Right atrium auricular region (tissue), 2 donors: ENCODE results near the gene SLC20A1. TPM values are rescaled to one million over a fixed set of nuclear protein-coding genes. Genes with fewer than 3 reads are reported as not detected.

Source experiments
- DNase-seq: peaks from one replicate; pipeline ENCODE4 v3.0.0-alpha.2; 2019; ENCODE audit warnings: low spot score
- H3K27ac ChIP-seq, 2 donors: fragments of 200-600 bp; sonication (generic); 1 replicate in 1 of 2; 2 replicates in 1 of 2; pipeline ENCODE4 v1.5.1; 2016 to 2019
- H3K27me3 ChIP-seq, 2 donors: fragments of 200-600 bp; sonication (generic); one replicate each; pipeline versions ENCODE4 v1.5.1 to v1.6.0; 2017 to 2019
- H3K36me3 ChIP-seq: fragments of 200-600 bp; sonication (generic); one replicate; pipeline ENCODE4 v1.5.1; 2016
- H3K4me1 ChIP-seq, 2 donors: fragments of 200-600 bp; sonication (generic); one replicate each; pipeline versions ENCODE4 v1.5.1 to v1.6.0; 2017 to 2019
- H3K4me3 ChIP-seq, 2 donors: fragments of 200-600 bp; sonication (generic); 1 replicate in 1 of 2; 2 replicates in 1 of 2; pipeline ENCODE4 v1.5.1; 2017 to 2019; ENCODE audit warnings: mild to moderate bottlenecking in 1 of 2, moderate library complexity in 1 of 2
- H3K9me3 ChIP-seq, 2 donors: fragments of 200-600 bp; sonication (generic); one replicate each; pipeline ENCODE4 v1.5.1; 2019
- total RNA-seq, 2 donors: library from RNA; depleted of rRNA; stranded (reverse); fragments of >200 nt; gene quantifications; one replicate each; pipeline ENCODE4 v1.1.0, GENCODE V29; 2016
- TF ChIP-seq, protein P1 (sequence below), 2 donors: fragments of 200-600 bp; sonication (generic); IDR thresholded peaks; one replicate each; pipeline ENCODE4 v1.5.1; 2019; ENCODE audit warnings: antibody characterized with exemption in 2 of 2

Gene SLC20A1
- total RNA-seq, 2 donors from 2014 or later = 16.8 to 19.7 TPM

- Histone ChIP-seq H3K27me3 (no peaks in the 10 kb centered on the region), H3K4me1 (peaks cover 0 to 7% of the 10 kb centered on the region in 2 donors), H3K9me3 (no peaks in the 10 kb centered on the region), H3K36me3 (no peaks in the 10 kb centered on the region), H3K4me3 (no peak overlapping the region), H3K27ac (no peak overlapping the region)
- DNase-seq = no peak
- TF ChIP-seq, protein P1, sequence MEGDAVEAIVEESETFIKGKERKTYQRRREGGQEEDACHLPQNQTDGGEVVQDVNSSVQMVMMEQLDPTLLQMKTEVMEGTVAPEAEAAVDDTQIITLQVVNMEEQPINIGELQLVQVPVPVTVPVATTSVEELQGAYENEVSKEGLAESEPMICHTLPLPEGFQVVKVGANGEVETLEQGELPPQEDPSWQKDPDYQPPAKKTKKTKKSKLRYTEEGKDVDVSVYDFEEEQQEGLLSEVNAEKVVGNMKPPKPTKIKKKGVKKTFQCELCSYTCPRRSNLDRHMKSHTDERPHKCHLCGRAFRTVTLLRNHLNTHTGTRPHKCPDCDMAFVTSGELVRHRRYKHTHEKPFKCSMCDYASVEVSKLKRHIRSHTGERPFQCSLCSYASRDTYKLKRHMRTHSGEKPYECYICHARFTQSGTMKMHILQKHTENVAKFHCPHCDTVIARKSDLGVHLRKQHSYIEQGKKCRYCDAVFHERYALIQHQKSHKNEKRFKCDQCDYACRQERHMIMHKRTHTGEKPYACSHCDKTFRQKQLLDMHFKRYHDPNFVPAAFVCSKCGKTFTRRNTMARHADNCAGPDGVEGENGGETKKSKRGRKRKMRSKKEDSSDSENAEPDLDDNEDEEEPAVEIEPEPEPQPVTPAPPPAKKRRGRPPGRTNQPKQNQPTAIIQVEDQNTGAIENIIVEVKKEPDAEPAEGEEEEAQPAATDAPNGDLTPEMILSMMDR (IDR thresholded peaks at IDR 0.05) = no peak
Measured at GRCh38 chr2:112683550-112684414, 38.0 kb downstream of the SLC20A1 start.

DNA sequence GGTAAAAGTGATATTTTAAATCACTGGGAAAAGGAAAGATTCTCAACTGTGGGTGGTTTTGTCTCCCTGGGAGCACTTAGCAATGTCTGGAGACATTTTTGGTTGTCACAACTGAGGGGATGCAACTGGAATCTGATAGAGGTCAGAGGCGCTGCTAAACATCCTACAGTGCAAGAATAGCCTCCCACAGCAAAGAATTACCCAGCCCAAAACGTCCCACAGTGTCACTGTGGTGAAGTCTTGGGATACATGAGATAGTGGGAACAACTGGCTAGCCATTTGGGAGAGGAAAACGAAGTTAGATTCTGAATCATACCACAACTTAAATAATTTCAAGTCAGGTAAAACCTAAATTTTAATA is 38.7 kb downstream of the SLC20A1 start:
- TF ChIP-seq, protein P1 (IDR thresholded peaks at IDR 0.05) = no peak
- H3K9me3 ChIP-seq = no peaks in the 10 kb centered on the region
- H3K36me3 ChIP-seq = no peaks in the 10 kb centered on the region
- no peak for DNase-seq
- H3K27ac ChIP-seq = no peak overlapping the region
- no peak overlapping the region for H3K4me3 ChIP-seq
- H3K4me1 ChIP-seq = peaks cover 0 to 4% of the 10 kb centered on the region in 2 donors
- no peaks in the 10 kb centered on the region for H3K27me3 ChIP-seq

DNA sequence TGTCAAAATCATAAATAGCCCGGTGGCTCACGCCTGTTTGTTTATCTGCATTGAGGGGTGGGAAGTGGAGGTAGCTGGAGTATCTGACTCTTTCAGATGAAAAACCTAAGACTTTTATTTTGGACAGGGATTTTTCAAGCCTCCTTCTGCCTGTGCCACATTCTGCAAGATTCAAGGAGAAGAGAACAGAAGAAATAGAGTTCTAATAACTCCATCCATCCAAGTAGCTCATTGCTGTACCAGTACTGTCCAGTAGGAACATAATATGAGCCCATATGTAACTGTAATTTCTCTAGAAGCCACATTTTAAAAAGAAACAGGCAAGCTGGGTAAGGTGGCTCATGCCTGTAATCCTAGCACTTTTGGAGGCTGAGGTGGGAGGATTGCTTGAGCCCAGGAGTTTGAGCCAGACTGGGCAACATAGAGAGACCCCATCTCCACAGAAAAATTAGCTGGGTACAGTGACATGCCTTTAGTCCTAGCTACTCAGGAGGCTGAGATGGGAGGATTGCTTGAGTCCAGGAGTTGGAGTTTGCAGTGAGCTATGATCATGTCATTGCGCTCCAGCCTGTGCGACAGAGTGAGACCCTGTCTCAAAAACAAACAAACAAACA is 39.6 kb downstream of the SLC20A1 start:
- no peaks in the 10 kb centered on the region for H3K9me3 ChIP-seq
- no peak overlapping the region for H3K27ac ChIP-seq
- no peak overlapping the region for H3K4me3 ChIP-seq
- no peaks in the 10 kb centered on the region for H3K4me1 ChIP-seq
- no peaks in the 10 kb centered on the region for H3K27me3 ChIP-seq
- DNase-seq = no peak
- TF ChIP-seq, protein P1 (IDR thresholded peaks at IDR 0.05) = no peak
- H3K36me3 ChIP-seq = no peaks in the 10 kb centered on the region

- Histone ChIP-seq H3K36me3 (no peaks in the 10 kb centered on the region), H3K4me1 (no peaks in the 10 kb centered on the region), H3K4me3 (no peak overlapping the region), H3K27me3 (no peaks in the 10 kb centered on the region), H3K27ac (no peak overlapping the region), H3K9me3 (no peaks in the 10 kb centered on the region)
- DNase-seq = no peak
- TF ChIP-seq, protein P1 (IDR thresholded peaks at IDR 0.05) = no peak
Measured at GRCh38 chr2:112686348-112687217, 40.8 kb downstream of the SLC20A1 start.

DNA sequence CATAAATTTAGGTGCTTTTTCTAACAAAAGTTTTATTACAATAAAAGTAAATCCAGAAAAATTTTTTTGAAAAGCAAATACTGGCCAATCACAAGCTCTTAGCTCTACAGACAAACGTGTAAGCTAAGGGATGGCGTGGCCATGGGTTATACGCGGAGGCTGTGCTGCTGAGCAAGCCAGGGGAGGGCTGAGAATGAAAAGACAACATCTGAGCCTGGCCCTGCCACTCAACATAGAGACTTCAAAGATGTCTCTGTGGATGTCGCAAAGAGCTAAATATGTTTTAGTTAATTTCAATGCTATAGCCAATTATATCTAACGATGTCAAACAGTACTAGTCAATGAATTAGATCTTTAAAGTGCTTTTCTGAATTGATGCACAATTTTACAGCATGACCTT is 41.8 kb downstream of the SLC20A1 start:
- Histone ChIP-seq H3K27ac (no peak overlapping the region), H3K36me3 (no peaks in the 10 kb centered on the region), H3K9me3 (no peaks in the 10 kb centered on the region), H3K27me3 (no peaks in the 10 kb centered on the region), H3K4me1 (no peaks in the 10 kb centered on the region), H3K4me3 (no peak overlapping the region)
- DNase-seq = no peak
- TF ChIP-seq, protein P1 (IDR thresholded peaks at IDR 0.05) = no peak
